DND-41 (cell line): ENCODE data around the gene ERAP2.

Experiments used
- ATAC-seq: fragments of 200-7000 bp; cut with Tn5 transposase; 3 replicates; pipeline ENCODE4 v1.9.1; 2021; ENCODE audit warnings: low read depth; ENCODE audit not compliant: insufficient read depth
- DNase-seq: peaks from one replicate; pipeline ENCODE4 v3.0.0-alpha.2; 2020
- H2AFZ ChIP-seq: 2 replicates; pipeline ENCODE4 v1.6.0; 2012; ENCODE audit warnings: low read depth, low read length
- H3K27ac ChIP-seq: 2 replicates; pipeline ENCODE4 v1.5.1; 2012; ENCODE audit warnings: low read length, inconsistent platforms
- H3K27me3 ChIP-seq: fragments of 200-600 bp; sonication (generic); 2 replicates; pipeline ENCODE4 v1.6.0; 2012; ENCODE audit warnings: low read length, mild to moderate bottlenecking, inconsistent platforms; ENCODE audit not compliant: insufficient read depth, poor library complexity
- H3K36me3 ChIP-seq: 2 replicates; pipeline ENCODE4 v1.5.1; 2012; ENCODE audit warnings: low read length, inconsistent platforms; ENCODE audit not compliant: insufficient read depth
- H3K4me1 ChIP-seq: 2 replicates; pipeline ENCODE4 v1.5.1; 2012; ENCODE audit warnings: mild to moderate bottlenecking, low read length; ENCODE audit not compliant: insufficient read depth
- H3K4me2 ChIP-seq: 2 replicates; pipeline ENCODE4 v1.6.0; 2012; ENCODE audit warnings: mild to moderate bottlenecking, moderate library complexity, low read length, inconsistent platforms; ENCODE audit not compliant: insufficient read depth
- H3K4me3 ChIP-seq, 2 experiments: fragments of 200-600 bp in 1 of 2; shearing (Covaris generic) in 1 of 2; 2 replicates each; pipeline ENCODE4 v1.5.1; 2012 to 2016; ENCODE audit warnings: inconsistent platforms in 2 of 2, low read length in 2 of 2, mild to moderate bottlenecking in 2 of 2, low read depth in 1 of 2, moderate library complexity in 1 of 2
- H3K79me2 ChIP-seq: 2 replicates; pipeline ENCODE4 v1.6.0; 2012; ENCODE audit warnings: low read length, inconsistent platforms; ENCODE audit not compliant: insufficient read depth
- H3K9ac ChIP-seq: 2 replicates; pipeline ENCODE4 v1.6.0; 2012; ENCODE audit warnings: low read depth, mild to moderate bottlenecking, inconsistent platforms, low read length, moderate library complexity
- H3K9me3 ChIP-seq: 2 replicates; pipeline ENCODE4 v1.5.1; 2012; ENCODE audit warnings: low read length, moderate library complexity, mild to moderate bottlenecking, inconsistent platforms; ENCODE audit not compliant: insufficient read depth, severe bottlenecking
- H4K20me1 ChIP-seq: 2 replicates; pipeline ENCODE4 v1.6.0; 2012; ENCODE audit warnings: low read length; ENCODE audit not compliant: insufficient read depth
- CTCF ChIP-seq: IDR thresholded peaks from 2 replicates; pipeline ENCODE4 v1.5.1; 2012; ENCODE audit warnings: borderline replicate concordance, low read length, moderate library complexity, mild to moderate bottlenecking; ENCODE audit not compliant: poor library complexity, severe bottlenecking; ENCODE audit errors: extremely low read depth
- EZH2 ChIP-seq: IDR thresholded peaks from 3 replicates; pipeline ENCODE4 v1.6.1; 2012; ENCODE audit warnings: borderline replicate concordance, low read depth, mild to moderate bottlenecking, moderate library complexity, low read length, inconsistent platforms; ENCODE audit not compliant: severe bottlenecking

The ERAP2 gene

GRCh38 chr5:96958977-96959376, 82.7 kb downstream of the ERAP2 start:
- no peak for ATAC-seq
- Histone ChIP-seq H3K36me3 (peaks cover 4% of the 10 kb centered on the region), H3K79me2 (peaks cover 85% of the 10 kb centered on the region), H2AFZ (no peak overlapping the region), H4K20me1 (no peaks in the 10 kb centered on the region), H3K27ac (peak overlapping the region; percentile 65), H3K4me2 (no peak overlapping the region), H3K27me3 (no peaks in the 10 kb centered on the region), H3K9me3 (no peaks in the 10 kb centered on the region), H3K9ac (no peak overlapping the region), H3K4me3 (no peak overlapping the region), H3K4me1 (peaks cover 83% of the 10 kb centered on the region)
- TF ChIP-seq EZH2 (no peak), CTCF (no peak)
- DNase-seq = no peak

GRCh38 chr5:96961053-96961452, 84.8 kb downstream of the ERAP2 start:
- Histone ChIP-seq H3K36me3 (peaks cover 5% of the 10 kb centered on the region), H3K4me3 (peak overlapping the region in 1 of 2 experiments; percentile 1; a peak in 1 of 4 replicates), H3K27ac (peak overlapping the region; percentile 94), H3K79me2 (peaks cover 88% of the 10 kb centered on the region), H3K4me2 (peak overlapping the region; percentile 58), H3K4me1 (peaks cover 77% of the 10 kb centered on the region), H4K20me1 (no peaks in the 10 kb centered on the region), H2AFZ (no peak overlapping the region), H3K9ac (peak overlapping the region; percentile 55), H3K9me3 (no peaks in the 10 kb centered on the region), H3K27me3 (no peaks in the 10 kb centered on the region)
- DNase-seq = no peak
- ATAC-seq = peak; percentile 74
- TF ChIP-seq CTCF (no peak), EZH2 (no peak)

- Histone ChIP-seq H3K36me3 (peaks cover 10% of the 10 kb centered on the region), H2AFZ (peak overlapping the region; percentile 48), H3K79me2 (peaks cover 88% of the 10 kb centered on the region), H3K9me3 (no peaks in the 10 kb centered on the region), H3K27me3 (no peaks in the 10 kb centered on the region), H3K4me2 (peak overlapping the region; percentile 58), H3K9ac (peak overlapping the region; percentile 55), H3K27ac (peak overlapping the region; percentile 94), H3K4me3 (peak overlapping the region in 1 of 2 experiments; percentile 46; a peak in 2 of 4 replicates), H3K4me1 (peaks cover 62% of the 10 kb centered on the region), H4K20me1 (no peaks in the 10 kb centered on the region)
- TF ChIP-seq CTCF (no peak), EZH2 (no peak)
- ATAC-seq = peak; percentile 59
- peak; percentile 52 for DNase-seq
Observed at GRCh38 chr5:96962540-96962991, 86.3 kb downstream of the ERAP2 start.

- H3K36me3 ChIP-seq = peaks cover 10% of the 10 kb centered on the region
- H3K4me3 ChIP-seq = peak overlapping the region in 1 of 2 experiments; percentile 46; a peak in 1 of 4 replicates
- no peaks in the 10 kb centered on the region for H3K27me3 ChIP-seq
- H3K4me2 ChIP-seq = peak overlapping the region; percentile 58
- no peaks in the 10 kb centered on the region for H3K9me3 ChIP-seq
- peak overlapping the region; percentile 94 for H3K27ac ChIP-seq
- TF ChIP-seq EZH2 = no peak
- TF ChIP-seq CTCF = no peak
- H3K9ac ChIP-seq = peak overlapping the region; percentile 55
- ATAC-seq (peak; percentile 64), DNase-seq (peak; percentile 60)
- H4K20me1 ChIP-seq = no peaks in the 10 kb centered on the region
- H3K79me2 ChIP-seq = peaks cover 88% of the 10 kb centered on the region
- H3K4me1 ChIP-seq = peaks cover 55% of the 10 kb centered on the region
- no peak overlapping the region for H2AFZ ChIP-seq
Observed at GRCh38 chr5:96963267-96963666, 87.0 kb downstream of the ERAP2 start.
